IPS DF 4.7 (cell line): ENCODE results near the gene NECAB2.
A peak's percentile ranks its signal among the peaks of the same experiment; 100 is the strongest.

Source experiments
- DNase-seq: peaks from one replicate; pipeline ENCODE4 v3.0.0-alpha.2; 2013; ENCODE audit warnings: low spot score; ENCODE audit errors: extremely low read depth

The NECAB2 gene

GRCh38 chr16:83967838-83968305 lies at the start of gene NECAB2:
NECAB2 (plus strand) TSS chr16:83968244; CDS start chr16:83968649, 405 bp downstream.
- no peak for DNase-seq

GRCh38 chr16:83920894-83921491 lies 47.1 kb upstream of the NECAB2 start:
- no peak for DNase-seq

- DNase-seq, result no peak
Measured at GRCh38 chr16:83923581-83924365, 44.3 kb upstream of the NECAB2 start.

- DNase-seq, result no peak
Measured at GRCh38 chr16:83924686-83925085, 43.4 kb upstream of the NECAB2 start.

GRCh38 chr16:83925095-83925905 lies 42.7 kb upstream of the NECAB2 start:
- DNase-seq, result no peak

- no peak for DNase-seq
Measured at GRCh38 chr16:83925957-83926725, 41.9 kb upstream of the NECAB2 start.

GRCh38 chr16:83926726-83927397 lies 41.2 kb upstream of the NECAB2 start:
- DNase-seq, result peak; percentile 71

GRCh38 chr16:83928341-83929055 lies 39.5 kb upstream of the NECAB2 start:
- no peak for DNase-seq

GRCh38 chr16:83929811-83930555 lies 38.1 kb upstream of the NECAB2 start:
- no peak for DNase-seq

- DNase-seq, result no peak
Measured at GRCh38 chr16:83930730-83931500, 37.1 kb upstream of the NECAB2 start.

- no peak for DNase-seq
Measured at GRCh38 chr16:83931556-83931955, 36.5 kb upstream of the NECAB2 start.

GRCh38 chr16:83932304-83932703 lies 35.7 kb upstream of the NECAB2 start:
- no peak for DNase-seq

GRCh38 chr16:83932955-83933673 lies 34.9 kb upstream of the NECAB2 start:
- no peak for DNase-seq

- no peak for DNase-seq
Measured at GRCh38 chr16:83933885-83934683, 34.0 kb upstream of the NECAB2 start.

- no peak for DNase-seq
Measured at GRCh38 chr16:83934684-83934977, 33.4 kb upstream of the NECAB2 start.

GRCh38 chr16:83935005-83935857 lies 32.8 kb upstream of the NECAB2 start:
- no peak for DNase-seq
